ENCODE data around the gene MRPL40. TPM values are rescaled to one million over a fixed set of nuclear protein-coding genes. Genes with fewer than 3 reads are reported as not detected.
"Not testable (repeated sequence)": the region's sequence is repeated elsewhere in the genome, so short reads cannot be mapped to it uniquely, and the experiment has no call there.

Gene MRPL40
- total RNA-seq, 1 donor from 2014 or later = 29.6 TPM

GRCh38 chr22:19440411-19441195 lies 8.3 kb downstream of the MRPL40 start:
- H3K36me3 Mint-ChIP-seq (ENCODE audit: unreplicated experiment) = peaks cover 16% of the 10 kb centered on the region
- TF ChIP-seq CTCF (IDR thresholded peaks at IDR 0.05) = no peak
- peaks cover 6% of the 10 kb centered on the region for H3K4me1 Mint-ChIP-seq (ENCODE audit: unreplicated experiment)
- no peak for DNase-seq (ENCODE audit: extremely low spot score, unreplicated experiment)
- no peak overlapping the region for H3K4me3 Mint-ChIP-seq (ENCODE audit: unreplicated experiment)
- no peaks in the 10 kb centered on the region for H3K9me3 Mint-ChIP-seq (ENCODE audit: unreplicated experiment)
- H3K27ac Mint-ChIP-seq (ENCODE audit: unreplicated experiment) = no peak overlapping the region
- H3K27me3 Mint-ChIP-seq (ENCODE audit: unreplicated experiment) = no peaks in the 10 kb centered on the region

- Mint-ChIP-seq H3K27ac (ENCODE audit: unreplicated experiment) (no peak overlapping the region), H3K9me3 (ENCODE audit: unreplicated experiment) (no peaks in the 10 kb centered on the region), H3K27me3 (ENCODE audit: unreplicated experiment) (no peaks in the 10 kb centered on the region), H3K4me3 (ENCODE audit: unreplicated experiment) (no peak overlapping the region), H3K4me1 (ENCODE audit: unreplicated experiment) (peaks cover 17% of the 10 kb centered on the region), H3K36me3 (ENCODE audit: unreplicated experiment) (peaks cover 12% of the 10 kb centered on the region)
- no peak for TF ChIP-seq CTCF (IDR thresholded peaks at IDR 0.05)
- DNase-seq (ENCODE audit: extremely low spot score, unreplicated experiment) = no peak
Observed at GRCh38 chr22:19442166-19442565, 9.8 kb downstream of the MRPL40 start.

GRCh38 chr22:19443544-19444211 lies 11.3 kb downstream of the MRPL40 start:
- H3K4me1 Mint-ChIP-seq (ENCODE audit: unreplicated experiment) = peaks cover 25% of the 10 kb centered on the region
- H3K9me3 Mint-ChIP-seq (ENCODE audit: unreplicated experiment) = no peaks in the 10 kb centered on the region
- H3K4me3 Mint-ChIP-seq (ENCODE audit: unreplicated experiment) = no peak overlapping the region
- no peak for DNase-seq (ENCODE audit: extremely low spot score, unreplicated experiment)
- peaks cover 12% of the 10 kb centered on the region for H3K36me3 Mint-ChIP-seq (ENCODE audit: unreplicated experiment)
- H3K27ac Mint-ChIP-seq (ENCODE audit: unreplicated experiment) = no peak overlapping the region
- H3K27me3 Mint-ChIP-seq (ENCODE audit: unreplicated experiment) = no peaks in the 10 kb centered on the region
- TF ChIP-seq CTCF (IDR thresholded peaks at IDR 0.05) = no peak

GRCh38 chr22:19445279-19445982 lies 13.1 kb downstream of the MRPL40 start:
- not testable (repeated sequence) for H3K27me3 Mint-ChIP-seq (ENCODE audit: unreplicated experiment); H3K4me3 Mint-ChIP-seq (ENCODE audit: unreplicated experiment); DNase-seq (ENCODE audit: extremely low spot score, unreplicated experiment); H3K27ac Mint-ChIP-seq (ENCODE audit: unreplicated experiment); H3K9me3 Mint-ChIP-seq (ENCODE audit: unreplicated experiment)
- peaks cover 18% of the 10 kb centered on the region for H3K36me3 Mint-ChIP-seq (ENCODE audit: unreplicated experiment)
- peaks cover 26% of the 10 kb centered on the region for H3K4me1 Mint-ChIP-seq (ENCODE audit: unreplicated experiment)

- Mint-ChIP-seq H3K27me3 (ENCODE audit: unreplicated experiment) (no peaks in the 10 kb centered on the region), H3K4me3 (ENCODE audit: unreplicated experiment) (peak overlapping the region; percentile 96), H3K36me3 (ENCODE audit: unreplicated experiment) (peaks cover 23% of the 10 kb centered on the region), H3K9me3 (ENCODE audit: unreplicated experiment) (no peaks in the 10 kb centered on the region), H3K27ac (ENCODE audit: unreplicated experiment) (peak overlapping the region; percentile 84), H3K4me1 (ENCODE audit: unreplicated experiment) (peaks cover 26% of the 10 kb centered on the region)
- no peak for DNase-seq (ENCODE audit: extremely low spot score, unreplicated experiment)
- no peak for TF ChIP-seq CTCF (IDR thresholded peaks at IDR 0.05)
Observed at GRCh38 chr22:19446603-19447329, 14.4 kb downstream of the MRPL40 start.
